K562 (cell line): ENCODE measurements around the gene BBX. TPM values are rescaled to one million over a fixed set of nuclear protein-coding genes. Genes with fewer than 3 reads are reported as not detected.

Experiments used
- ATAC-seq: fragments of 200-7000 bp; cut with Tn5 transposase; 3 replicates; pipeline ENCODE4 v1.9.1; 2020; ENCODE audit warnings: moderate library complexity
- BruUV-seq: library from RNA; stranded (reverse); fragments of 400-500 nt; replicated peaks from 2 replicates; lab custom pipeline; 2021; lab: Mats Ljungman, UMichigan
- CTCF ChIA-PET: fragments of 300-600 bp; formaldehyde crosslinking; extraction: SDS; loops from one replicate; lab custom pipeline; 2021; ENCODE audit warnings: low intra/inter-chr PET ratio; lab: Yijun Ruan, JAX
- POLR2A ChIA-PET: fragments of 300-600, 350-650 bp; sonication (Branson Sonifier 250); formaldehyde crosslinking; extraction: SDS; loops from one replicate; lab custom pipeline; 2021; ENCODE audit warnings: antibody characterized with exemption, inconsistent platforms; lab: Yijun Ruan, JAX
- DNase-seq, 4 experiments: peaks; one replicate each; pipeline versions ENCODE4 v3.0.0 to v3.0.0-alpha.2; 2011 to 2018; ENCODE audit warnings: low spot score in 3 of 4, mixed read lengths in 3 of 4; ENCODE audit errors: extremely low read depth in 1 of 4
- FAIRE-seq: peaks from 2 replicates; lab custom pipeline; 2011; peaks lifted over from hg19 to GRCh38; lab: Jason Lieb, UNC
- H2AFZ ChIP-seq: 2 replicates; pipeline ENCODE4 v1.6.0; 2011; ENCODE audit warnings: low read depth, low read length, control low read depth, inconsistent platforms
- H3K27ac ChIP-seq: fragments of 200-600 bp; 3 replicates; pipeline ENCODE4 v1.8.0; 2011; ENCODE audit warnings: low read depth, mild to moderate bottlenecking, control low read depth, inconsistent platforms, low read length, moderate library complexity, mixed read lengths; ENCODE audit errors: extremely low read depth
- H3K27me3 ChIP-seq, 2 experiments: fragments of 300-600 bp in 1 of 2; 2 replicates in 1 of 2; 3 replicates in 1 of 2; pipeline versions ENCODE4 v1.6.0 to v1.8.0; 2011; ENCODE audit warnings: inconsistent platforms in 2 of 2, low read length in 2 of 2, mild to moderate bottlenecking in 1 of 2, mixed read lengths in 1 of 2, moderate library complexity in 1 of 2; ENCODE audit not compliant: control insufficient read depth in 2 of 2, insufficient read depth in 2 of 2
- H3K36me3 ChIP-seq: fragments of 300-600 bp; 3 replicates; pipeline ENCODE4 v1.8.0; 2011; ENCODE audit warnings: mild to moderate bottlenecking, low read length, inconsistent platforms; ENCODE audit not compliant: control insufficient read depth, insufficient read depth
- H3K4me1 ChIP-seq, 2 experiments: fragments of 200-600 bp in 1 of 2; replicated peaks in 1 of 2; 2 replicates in 1 of 2; 3 replicates in 1 of 2; pipeline versions ENCODE4 v1.5.1 to v1.8.0; 2011; ENCODE audit warnings: inconsistent platforms in 2 of 2, low read length in 2 of 2, mild to moderate bottlenecking in 1 of 2, mixed read lengths in 1 of 2, moderate library complexity in 1 of 2; ENCODE audit not compliant: control insufficient read depth in 2 of 2, insufficient read depth in 2 of 2
- H3K4me2 ChIP-seq: 2 replicates; pipeline ENCODE4 v1.6.1; 2011; ENCODE audit warnings: low read length, control low read depth, inconsistent platforms, mixed read lengths; ENCODE audit not compliant: insufficient read depth
- H3K4me3 ChIP-seq: fragments of 200-600 bp; sonication (generic), shearing (Covaris generic); 2 replicates; pipeline ENCODE4 v1.5.1; 2016; ENCODE audit warnings: control low read depth, inconsistent platforms
- H3K79me2 ChIP-seq: fragments of 200-600 bp; 3 replicates; pipeline ENCODE4 v1.8.0; 2011; ENCODE audit warnings: low read length, inconsistent platforms; ENCODE audit not compliant: control insufficient read depth, insufficient read depth
- H3K9ac ChIP-seq, 2 experiments: 2 replicates each; pipeline versions ENCODE4 v1.6.0 to v1.6.1; 2011; ENCODE audit warnings: low read depth in 2 of 2, low read length in 2 of 2, control low read depth in 1 of 2, inconsistent platforms in 1 of 2, mild to moderate bottlenecking in 1 of 2, mixed read lengths in 1 of 2; ENCODE audit not compliant: insufficient read depth in 1 of 2
- H3K9me1 ChIP-seq: one replicate; pipeline ENCODE4 v1.6.0; 2011; ENCODE audit warnings: inconsistent platforms, mild to moderate bottlenecking, low read length, moderate library complexity; ENCODE audit not compliant: control insufficient read depth, insufficient read depth
- H3K9me3 ChIP-seq: replicated peaks from 2 replicates; pipeline ENCODE4 v1.5.1; 2011; ENCODE audit warnings: low read depth, low read length, inconsistent platforms; ENCODE audit not compliant: control insufficient read depth, insufficient read depth
- H4K20me1 ChIP-seq: replicated peaks from 2 replicates; pipeline ENCODE4 v1.6.1; 2011; ENCODE audit warnings: low read length, inconsistent platforms, mixed read lengths; ENCODE audit not compliant: control insufficient read depth, insufficient read depth
- ARID1B ChIP-seq: fragments of 450-650 bp; IDR thresholded peaks from 2 replicates; pipeline ENCODE4 v1.6.1; 2016; ENCODE audit warnings: antibody characterized with exemption, mild to moderate bottlenecking, inconsistent platforms
- CAMTA2 ChIP-seq: fragments of 250-450 bp; sonication (Bioruptor Pico); conservative IDR thresholded peaks from 2 replicates; pipeline ENCODE4 v1.5.1; 2022
- IFI16 ChIP-seq: fragments of 250-450 bp; sonication (Bioruptor Pico); IDR thresholded peaks from 2 replicates; pipeline ENCODE4 v2.1.2; 2022; ENCODE audit warnings: mild to moderate bottlenecking, inconsistent platforms
- NCOR1 ChIP-seq: fragments of 450-650 bp; IDR thresholded peaks from 2 replicates; pipeline ENCODE4 v1.6.1; 2016; ENCODE audit warnings: mild to moderate bottlenecking, moderate library complexity
- PML ChIP-seq: IDR thresholded peaks from 2 replicates; pipeline ENCODE4 v1.6.1; 2012; ENCODE audit warnings: low read length, inconsistent platforms
- RAD21 ChIP-seq, 2 experiments: fragments of 250-450 bp in 1 of 2; fragments of 450-650 bp in 1 of 2; sonication (Bioruptor Pico) in 1 of 2; formaldehyde crosslinking in 1 of 2; IDR thresholded peaks in 1 of 2; conservative IDR thresholded peaks in 1 of 2; 2 replicates each; pipeline versions ENCODE4 v1.4.0 to v1.8.0; 2020 to 2022; ENCODE audit warnings: mild to moderate bottlenecking in 2 of 2, moderate library complexity in 1 of 2
- RNF2 ChIP-seq: sonication (generic); IDR thresholded peaks from 2 replicates; pipeline ENCODE4 v1.6.1; 2016
- SIX5 ChIP-seq, 2 experiments: IDR thresholded peaks; 2 replicates each; pipeline ENCODE4 v1.6.1; 2011; ENCODE audit warnings: low read length in 2 of 2, borderline replicate concordance in 1 of 2, low read depth in 1 of 2, mild to moderate bottlenecking in 1 of 2, moderate library complexity in 1 of 2; ENCODE audit not compliant: insufficient read depth in 1 of 2
- SMC3 ChIP-seq: conservative IDR thresholded peaks from 2 replicates; pipeline ENCODE4 v1.6.1; 2011; ENCODE audit warnings: low read depth, low read length, improper control_type of control experiment; ENCODE audit not compliant: insufficient read depth
- TCF7 ChIP-seq: sonication (generic); IDR thresholded peaks from 2 replicates; pipeline ENCODE4 v1.6.1; 2016; ENCODE audit warnings: antibody characterized with exemption, borderline replicate concordance
- ZNF408 ChIP-seq: fragments of 250-450 bp; sonication (Bioruptor Pico); IDR thresholded peaks from 2 replicates; pipeline ENCODE4 v1.4.0; 2020; ENCODE audit warnings: low read depth, mild to moderate bottlenecking, moderate library complexity
- ZNF707 ChIP-seq: fragments of 250-450 bp; sonication (Bioruptor Pico); conservative IDR thresholded peaks from 2 replicates; pipeline ENCODE4 v1.8.0; 2022; ENCODE audit warnings: inconsistent platforms, mild to moderate bottlenecking, moderate library complexity
- ZZZ3 ChIP-seq: fragments of 450-650 bp; IDR thresholded peaks from 2 replicates; pipeline ENCODE4 v1.6.1; 2016; ENCODE audit warnings: antibody characterized with exemption, mild to moderate bottlenecking, moderate library complexity
- WGBS: fragments of 100-300 bp; shearing (Covaris generic); methylation state at CpG from one replicate; pipeline ENCODE4 v1.1.6; 2016; ENCODE audit warnings: low coverage, mixed read lengths; ENCODE audit not compliant: insufficient coverage; ENCODE audit errors: missing lambda C conversion rate; 5-methylcytosine and 5-hydroxymethylcytosine counted together
- in situ Hi-C: fragments of 300-500 bp; cut with MboI; formaldehyde crosslinking; loops from 4 replicates; pipeline ENCODE4 v1.15.0; 2018; ENCODE audit warnings: inconsistent platforms, mixed read lengths
- intact Hi-C: fragments of 100-400 bp; cut with micrococcal nuclease; formaldehyde crosslinking; loops from 2 replicates; pipeline ENCODE4 v1.14.2; 2022
- polyA plus RNA-seq, 8 experiments: library from polyadenylated mRNA; depleted of rRNA in 4 of 8; stranded (reverse) in 5 of 8; unstranded in 3 of 8; fragments of >200 nt; fragmentation: Nextera tagmentation in 2 of 8; fragmentation: Illumina TruSeq in 1 of 8; extraction: Ambion mirVana in 2 of 8; extraction: Trizol in 1 of 8; gene quantifications; 2 replicates each; pipeline versions ENCODE4 v1.2.1 to v1.2.3, GENCODE V29; 2011 to 2014; ENCODE audit warnings: inconsistent platforms in 1 of 8, missing spikeins in 1 of 8
- total RNA-seq, 7 experiments: library from RNA; depleted of rRNA in 6 of 7; stranded (reverse); fragments of >200 nt in 6 of 7; fragmentation: Illumina TruSeq in 2 of 7; extraction: Trizol in 2 of 7; gene quantifications; 2 replicates each; pipeline versions ENCODE4 v1.2.1 to v1.2.3, GENCODE V29; 2011 to 2021; ENCODE audit warnings: low replicate concordance in 1 of 7
- TF ChIP-seq, protein P1 (sequence below), 3 experiments: IDR thresholded peaks in 2 of 3; conservative IDR thresholded peaks in 1 of 3; 2 replicates each; pipeline ENCODE4 v1.5.1; 2011 to 2012; ENCODE audit warnings: low read length in 3 of 3, mild to moderate bottlenecking in 3 of 3, control low read depth in 2 of 3, improper control_type of control experiment in 1 of 3, inconsistent platforms in 1 of 3, low read depth in 1 of 3, mixed read lengths in 1 of 3, moderate library complexity in 1 of 3; ENCODE audit not compliant: insufficient read depth in 2 of 3
- TF ChIP-seq, protein P2 (sequence below): fragments of 450-650 bp; IDR thresholded peaks from 2 replicates; pipeline ENCODE4 v1.6.1; 2018; ENCODE audit not compliant: partially characterized antibody
- TF ChIP-seq, protein P3 (sequence below): fragments of 250-450 bp; sonication (Bioruptor Pico); IDR thresholded peaks from 2 replicates; pipeline ENCODE4 v1.4.0; 2020; ENCODE audit warnings: mild to moderate bottlenecking, moderate library complexity

Gene BBX
- total and polyA plus RNA-seq, 9 of the 15 experiments (the other 6 are each of a cell fraction or from before 2014, with no cell fraction given), result 4.9 to 19.5 (median 11.8) TPM

DNA sequence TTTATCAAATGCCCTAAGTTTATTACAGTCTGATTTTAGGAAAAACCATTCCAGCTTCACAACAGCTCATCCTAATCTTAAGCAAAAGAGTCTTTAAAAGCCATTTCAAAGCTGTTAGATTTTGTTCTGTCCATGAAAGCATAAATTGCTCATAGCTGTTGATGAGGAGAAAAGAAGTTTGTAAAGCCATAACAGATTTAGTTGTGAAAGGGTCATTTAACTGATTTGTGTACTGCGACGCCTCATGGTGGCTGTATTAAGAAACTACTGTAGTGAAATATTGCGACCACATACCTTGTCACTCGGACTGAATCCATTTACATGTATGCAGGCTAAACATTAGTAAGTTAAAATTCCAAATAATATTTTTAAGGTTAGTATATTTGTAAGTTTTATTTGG is 20.9 kb downstream of the BBX start:
- no peak overlapping the region for H3K4me3 ChIP-seq
- no peak overlapping the region for H3K9ac ChIP-seq
- 57% methylated on average over 3 of the region's 4 CpGs for WGBS
- ChIA-PET CTCF (interaction anchor here (1.3 kb wide), 1 partner anchor 272 kb away, joined by 7 read pairs; no protein-coding TSS in a partner anchor), POLR2A (no interaction called here)
- no peaks in the 10 kb centered on the region for H3K27me3 ChIP-seq
- H3K9me1 ChIP-seq, result no peaks in the 10 kb centered on the region
- no peak overlapping the region for H3K4me2 ChIP-seq
- no peak overlapping the region for H3K27ac ChIP-seq
- no TSS peak for BruUV-seq
- in situ Hi-C loops (no loop called here), intact Hi-C loops (loop anchor here (5.0 to 10.0 kb wide), 2 partner anchors 271 to 309 kb away; no protein-coding TSS in a partner anchor)
- H3K79me2 ChIP-seq, result peaks cover 4% of the 10 kb centered on the region; the same call in 1 of the 3 replicates
- no peaks in the 10 kb centered on the region for H3K36me3 ChIP-seq
- FAIRE-seq, result no peak
- no peak overlapping the region for H2AFZ ChIP-seq
- H3K9me3 ChIP-seq, result no peaks in the 10 kb centered on the region
- peak; percentile 62; the same call in 2 of the 3 replicates for ATAC-seq
- peaks cover 5% of the 10 kb centered on the region; the same call in 1 of the 2 replicates for H4K20me1 ChIP-seq
- peak in 1 of 4 experiments; percentile 14 for DNase-seq
- no peaks in the 10 kb centered on the region for H3K4me1 ChIP-seq
- TF ChIP-seq CAMTA2 (no peak), RAD21 (CRISPR knock-in tag; conservative IDR thresholded peaks at IDR 0.05 in 1 of 2, IDR thresholded peaks at IDR 0.05 in 1 of 2) (peak; percentile 34 to 44; a peak in 3 of 4 replicates), IFI16 (no peak), NCOR1 (no peak), PML (no peak), ZNF408 (CRISPR knock-in tag) (no peak), ZNF707 (CRISPR knock-in tag) (no peak), SIX5 (IDR thresholded peaks at IDR 0.05; ENCODE audit: borderline replicate concordance in 1 of 2, insufficient read depth in 1 of 2, low read depth in 1 of 2, low read length in 2 of 2) (no peak), RNF2 (no peak), ZZZ3 (no peak), ARID1B (no peak), SMC3 (0 out of 2 replicates have a peak, but pooled peaks have one; percentile 16), TCF7 (no peak)
- TF ChIP-seq, protein P1, sequence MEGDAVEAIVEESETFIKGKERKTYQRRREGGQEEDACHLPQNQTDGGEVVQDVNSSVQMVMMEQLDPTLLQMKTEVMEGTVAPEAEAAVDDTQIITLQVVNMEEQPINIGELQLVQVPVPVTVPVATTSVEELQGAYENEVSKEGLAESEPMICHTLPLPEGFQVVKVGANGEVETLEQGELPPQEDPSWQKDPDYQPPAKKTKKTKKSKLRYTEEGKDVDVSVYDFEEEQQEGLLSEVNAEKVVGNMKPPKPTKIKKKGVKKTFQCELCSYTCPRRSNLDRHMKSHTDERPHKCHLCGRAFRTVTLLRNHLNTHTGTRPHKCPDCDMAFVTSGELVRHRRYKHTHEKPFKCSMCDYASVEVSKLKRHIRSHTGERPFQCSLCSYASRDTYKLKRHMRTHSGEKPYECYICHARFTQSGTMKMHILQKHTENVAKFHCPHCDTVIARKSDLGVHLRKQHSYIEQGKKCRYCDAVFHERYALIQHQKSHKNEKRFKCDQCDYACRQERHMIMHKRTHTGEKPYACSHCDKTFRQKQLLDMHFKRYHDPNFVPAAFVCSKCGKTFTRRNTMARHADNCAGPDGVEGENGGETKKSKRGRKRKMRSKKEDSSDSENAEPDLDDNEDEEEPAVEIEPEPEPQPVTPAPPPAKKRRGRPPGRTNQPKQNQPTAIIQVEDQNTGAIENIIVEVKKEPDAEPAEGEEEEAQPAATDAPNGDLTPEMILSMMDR (IDR thresholded peaks at IDR 0.05 in 2 of 3, conservative IDR thresholded peaks at IDR 0.05 in 1 of 3; ENCODE audit: insufficient read depth in 2 of 3, low read depth in 1 of 3, low read length in 3 of 3), result peak in 2 of 3 experiments; percentile 21 to 52; a peak in 3 of 6 replicates
- TF ChIP-seq, protein P2, sequence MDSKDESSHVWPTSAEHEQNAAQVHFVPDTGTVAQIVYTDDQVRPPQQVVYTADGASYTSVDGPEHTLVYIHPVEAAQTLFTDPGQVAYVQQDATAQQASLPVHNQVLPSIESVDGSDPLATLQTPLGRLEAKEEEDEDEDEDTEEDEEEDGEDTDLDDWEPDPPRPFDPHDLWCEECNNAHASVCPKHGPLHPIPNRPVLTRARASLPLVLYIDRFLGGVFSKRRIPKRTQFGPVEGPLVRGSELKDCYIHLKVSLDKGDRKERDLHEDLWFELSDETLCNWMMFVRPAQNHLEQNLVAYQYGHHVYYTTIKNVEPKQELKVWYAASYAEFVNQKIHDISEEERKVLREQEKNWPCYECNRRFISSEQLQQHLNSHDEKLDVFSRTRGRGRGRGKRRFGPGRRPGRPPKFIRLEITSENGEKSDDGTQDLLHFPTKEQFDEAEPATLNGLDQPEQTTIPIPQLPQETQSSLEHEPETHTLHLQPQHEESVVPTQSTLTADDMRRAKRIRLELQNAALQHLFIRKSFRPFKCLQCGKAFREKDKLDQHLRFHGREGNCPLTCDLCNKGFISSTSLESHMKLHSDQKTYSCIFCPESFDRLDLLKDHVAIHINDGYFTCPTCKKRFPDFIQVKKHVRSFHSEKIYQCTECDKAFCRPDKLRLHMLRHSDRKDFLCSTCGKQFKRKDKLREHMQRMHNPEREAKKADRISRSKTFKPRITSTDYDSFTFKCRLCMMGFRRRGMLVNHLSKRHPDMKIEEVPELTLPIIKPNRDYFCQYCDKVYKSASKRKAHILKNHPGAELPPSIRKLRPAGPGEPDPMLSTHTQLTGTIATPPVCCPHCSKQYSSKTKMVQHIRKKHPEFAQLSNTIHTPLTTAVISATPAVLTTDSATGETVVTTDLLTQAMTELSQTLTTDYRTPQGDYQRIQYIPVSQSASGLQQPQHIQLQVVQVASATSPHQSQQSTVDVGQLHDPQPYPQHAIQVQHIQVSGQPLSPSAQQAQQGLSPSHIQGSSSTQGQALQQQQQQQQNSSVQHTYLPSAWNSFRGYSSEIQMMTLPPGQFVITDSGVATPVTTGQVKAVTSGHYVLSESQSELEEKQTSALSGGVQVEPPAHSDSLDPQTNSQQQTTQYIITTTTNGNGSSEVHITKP, result no peak
- TF ChIP-seq, protein P3, sequence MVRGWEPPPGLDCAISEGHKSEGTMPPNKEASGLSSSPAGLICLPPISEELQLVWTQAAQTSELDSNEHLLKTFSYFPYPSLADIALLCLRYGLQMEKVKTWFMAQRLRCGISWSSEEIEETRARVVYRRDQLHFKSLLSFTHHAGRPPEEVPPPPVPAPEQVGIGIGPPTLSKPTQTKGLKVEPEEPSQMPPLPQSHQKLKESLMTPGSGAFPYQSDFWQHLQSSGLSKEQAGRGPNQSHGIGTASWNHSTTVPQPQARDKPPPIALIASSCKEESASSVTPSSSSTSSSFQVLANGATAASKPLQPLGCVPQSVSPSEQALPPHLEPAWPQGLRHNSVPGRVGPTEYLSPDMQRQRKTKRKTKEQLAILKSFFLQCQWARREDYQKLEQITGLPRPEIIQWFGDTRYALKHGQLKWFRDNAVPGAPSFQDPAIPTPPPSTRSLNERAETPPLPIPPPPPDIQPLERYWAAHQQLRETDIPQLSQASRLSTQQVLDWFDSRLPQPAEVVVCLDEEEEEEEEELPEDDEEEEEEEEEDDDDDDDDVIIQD, result no peak
